ENCODE results near the gene PFDN4.

GRCh38 chr20:54197621-54198604, 10.0 kb upstream of the PFDN4 start:
- TF ChIP-seq EP300 (IDR thresholded peaks at IDR 0.05) (no peak), CTCF (IDR thresholded peaks at IDR 0.05) (peak in 2 of 6 experiments; percentile 14 to 23)

Measured in upper lobe of left lung (tissue), 4 donors.